ENCODE results near the gene DIP2C. TPM values are rescaled to one million over a fixed set of nuclear protein-coding genes. Genes with fewer than 3 reads are reported as not detected.

DIP2C gene
- polyA plus RNA-seq, 1 of the 3 experiments (the other 2 are of a cell fraction), result 8.7 TPM

DNA sequence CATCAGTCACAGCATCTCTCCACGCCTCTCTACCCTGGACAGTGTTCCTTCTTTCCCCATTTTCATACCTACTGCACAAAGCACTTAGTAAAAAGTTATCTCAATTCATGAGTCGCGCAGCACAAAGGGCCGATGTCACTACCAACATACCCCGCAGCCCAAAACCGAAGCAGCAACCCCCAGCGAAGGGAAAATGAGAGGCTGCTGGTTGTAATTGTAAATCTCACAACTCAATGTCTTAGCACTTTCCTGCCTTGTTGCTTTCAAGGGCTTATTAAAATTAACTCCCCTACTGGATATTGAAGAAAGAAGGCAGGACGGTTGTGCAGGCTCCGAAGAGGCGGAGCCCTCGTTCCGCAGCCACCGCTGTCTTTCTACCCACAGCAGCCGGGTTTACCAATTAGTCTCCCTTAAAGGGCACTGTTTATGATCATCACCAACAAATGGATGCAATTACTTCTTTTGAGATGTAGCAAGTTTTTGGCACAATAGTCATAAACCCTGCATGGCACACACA is 6.5 kb downstream of the DIP2C start (continued):
- TF ChIP-seq FOSL2 (IDR thresholded peaks at IDR 0.05; ENCODE audit: borderline replicate concordance, low read depth), result no peak

DNA sequence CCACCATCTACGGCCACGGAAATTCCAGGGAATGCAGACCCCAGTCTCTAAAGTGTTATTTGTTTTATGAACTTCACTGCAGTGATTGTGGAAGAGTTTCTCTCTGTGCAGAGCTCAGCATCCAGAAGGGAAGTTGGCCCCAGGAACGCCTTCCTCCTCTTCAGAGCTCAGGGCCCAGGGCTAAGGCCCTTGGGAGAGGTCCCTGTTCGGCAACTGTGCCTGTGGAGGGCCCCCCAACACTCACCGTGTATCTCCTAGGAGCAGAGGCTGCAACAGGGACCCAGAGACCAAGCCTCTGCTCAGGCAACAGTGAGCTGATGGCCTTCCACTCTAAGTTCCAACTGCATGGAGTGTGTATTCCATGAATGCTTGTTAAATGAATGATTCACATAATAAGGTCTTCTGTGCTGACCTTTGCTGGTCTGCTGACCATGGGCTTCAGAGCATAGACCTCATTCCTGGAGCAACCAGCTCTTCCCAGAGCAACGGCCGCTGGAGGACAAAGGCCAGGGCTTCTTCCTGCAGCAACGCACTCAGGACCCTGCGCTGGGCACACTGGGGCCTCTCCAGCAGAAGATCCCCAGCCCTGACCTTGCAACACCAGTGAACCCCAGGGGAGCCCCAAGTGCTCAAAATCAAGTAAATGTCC is 7.7 kb downstream of the DIP2C start:
- no peaks in the 10 kb centered on the region for H3K9me2 ChIP-seq
- H4K20me1 ChIP-seq (ENCODE audit: insufficient read depth), result peaks cover 26% of the 10 kb centered on the region
- TF ChIP-seq, protein P1, sequence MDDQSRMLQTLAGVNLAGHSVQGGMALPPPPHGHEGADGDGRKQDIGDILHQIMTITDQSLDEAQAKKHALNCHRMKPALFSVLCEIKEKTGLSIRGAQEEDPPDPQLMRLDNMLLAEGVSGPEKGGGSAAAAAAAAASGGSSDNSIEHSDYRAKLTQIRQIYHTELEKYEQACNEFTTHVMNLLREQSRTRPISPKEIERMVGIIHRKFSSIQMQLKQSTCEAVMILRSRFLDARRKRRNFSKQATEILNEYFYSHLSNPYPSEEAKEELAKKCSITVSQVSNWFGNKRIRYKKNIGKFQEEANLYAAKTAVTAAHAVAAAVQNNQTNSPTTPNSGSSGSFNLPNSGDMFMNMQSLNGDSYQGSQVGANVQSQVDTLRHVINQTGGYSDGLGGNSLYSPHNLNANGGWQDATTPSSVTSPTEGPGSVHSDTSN (IDR thresholded peaks at IDR 0.05), result no peak
- TF ChIP-seq NRF1 (IDR thresholded peaks at IDR 0.05; ENCODE audit: low read depth, low read length) (no peak), FOXJ3 (CRISPR knock-in tag; IDR thresholded peaks at IDR 0.05) (no peak), GATA2 (CRISPR knock-in tag; IDR thresholded peaks at IDR 0.05) (no peak), SIN3A (IDR thresholded peaks at IDR 0.05; ENCODE audit: borderline replicate concordance, low read depth, low read length) (no peak)
- no peaks in the 10 kb centered on the region for H3K9me3 ChIP-seq
- no peaks in the 10 kb centered on the region for H3K27me3 ChIP-seq (ENCODE audit: insufficient read depth)
- H3K4me2 ChIP-seq, result peak overlapping the region; percentile 78; the same call in 1 of the 2 replicates
- no peak overlapping the region for H2AFZ ChIP-seq (ENCODE audit: low read depth)
- ChIA-PET CTCF (interaction anchor here (1.2 kb wide), 1 partner anchor 37 kb away, joined by 3 read pairs; no protein-coding TSS in a partner anchor), POLR2A (no interaction called here)
- no peak overlapping the region for H3K9ac ChIP-seq
- peak overlapping the region in 1 of 2 experiments; percentile 89; a peak in 1 of 4 replicates for H3K27ac ChIP-seq (ENCODE audit: low read depth in 2 of 2, low read length in 1 of 2)
- WGBS (ENCODE audit: low lambda C conversion rate), result 96% methylated on average over 7 of the region's 9 CpGs
- peaks cover 84% of the 10 kb centered on the region for H3K79me2 ChIP-seq (ENCODE audit: insufficient read depth)
- peaks cover 29% of the 10 kb centered on the region for H3F3A ChIP-seq (replicated peaks; ENCODE audit: insufficient read depth)
- H3K4me1 ChIP-seq (ENCODE audit: control insufficient read depth in 1 of 2, insufficient read depth in 2 of 2, low read depth in 1 of 2, low read length in 1 of 2), result peaks cover 0 to 8% of the 10 kb centered on the region in 2 experiments; a peak in 1 of 4 replicates
- no peak for DNase-seq
- no peak overlapping the region for H3K4me3 ChIP-seq (ENCODE audit: low read depth in 2 of 2, low read length in 1 of 2)
- H3K36me3 ChIP-seq (replicated peaks in 1 of 2; ENCODE audit: control insufficient read depth in 1 of 2, insufficient read depth in 2 of 2, low read length in 1 of 2), result no peaks in the 10 kb centered on the region

DNA sequence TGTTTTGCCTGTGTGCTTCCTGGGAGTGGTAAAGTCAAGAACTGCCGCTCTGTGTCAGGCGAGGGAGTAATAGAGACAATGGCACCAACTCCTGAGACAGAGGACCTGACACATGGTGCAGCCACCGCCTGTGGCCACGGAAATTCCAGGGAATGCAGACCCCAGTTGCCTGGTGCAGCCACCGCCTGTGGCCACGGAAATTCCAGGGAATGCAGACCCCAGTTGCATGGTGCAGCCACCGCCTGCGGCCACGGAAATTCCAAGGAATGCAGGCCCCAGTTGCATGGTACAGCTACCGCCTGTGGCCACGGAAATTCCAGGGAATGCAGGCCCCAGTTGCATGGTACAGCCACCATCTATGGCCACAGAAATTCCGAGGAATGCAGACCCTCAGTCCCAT is 8.7 kb downstream of the DIP2C start:
- DNase-seq, result no peak
- 100% methylated on average over 6 of the region's 12 CpGs for WGBS (ENCODE audit: low lambda C conversion rate)
- Histone ChIP-seq H3K9me2 (no peaks in the 10 kb centered on the region), H3K9ac (no peak overlapping the region), H2AFZ (ENCODE audit: low read depth) (no peak overlapping the region), H3K27me3 (ENCODE audit: insufficient read depth) (no peaks in the 10 kb centered on the region), H3F3A (replicated peaks; ENCODE audit: insufficient read depth) (peaks cover 40% of the 10 kb centered on the region), H3K9me3 (no peaks in the 10 kb centered on the region), H3K4me1 (ENCODE audit: control insufficient read depth in 1 of 2, insufficient read depth in 2 of 2, low read depth in 1 of 2, low read length in 1 of 2) (peaks cover 0 to 8% of the 10 kb centered on the region in 2 experiments; a peak in 1 of 4 replicates), H3K79me2 (ENCODE audit: insufficient read depth) (peaks cover 84% of the 10 kb centered on the region), H3K36me3 (replicated peaks in 1 of 2; ENCODE audit: control insufficient read depth in 1 of 2, insufficient read depth in 2 of 2, low read length in 1 of 2) (no peaks in the 10 kb centered on the region), H4K20me1 (ENCODE audit: insufficient read depth) (peaks cover 37% of the 10 kb centered on the region), H3K4me2 (no peak overlapping the region), H3K27ac (ENCODE audit: low read depth in 2 of 2, low read length in 1 of 2) (no peak overlapping the region), H3K4me3 (ENCODE audit: low read depth in 2 of 2, low read length in 1 of 2) (no peak overlapping the region)
- ChIA-PET CTCF (no interaction called here), POLR2A (no interaction called here)
- no peak for TF ChIP-seq MXI1 (IDR thresholded peaks at IDR 0.05; ENCODE audit: low read depth, low read length)
- TF ChIP-seq GATA2 (CRISPR knock-in tag; IDR thresholded peaks at IDR 0.05), result no peak
- TF ChIP-seq, protein P2, sequence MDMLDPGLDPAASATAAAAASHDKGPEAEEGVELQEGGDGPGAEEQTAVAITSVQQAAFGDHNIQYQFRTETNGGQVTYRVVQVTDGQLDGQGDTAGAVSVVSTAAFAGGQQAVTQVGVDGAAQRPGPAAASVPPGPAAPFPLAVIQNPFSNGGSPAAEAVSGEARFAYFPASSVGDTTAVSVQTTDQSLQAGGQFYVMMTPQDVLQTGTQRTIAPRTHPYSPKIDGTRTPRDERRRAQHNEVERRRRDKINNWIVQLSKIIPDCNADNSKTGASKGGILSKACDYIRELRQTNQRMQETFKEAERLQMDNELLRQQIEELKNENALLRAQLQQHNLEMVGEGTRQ (IDR thresholded peaks at IDR 0.05; ENCODE audit: borderline replicate concordance, low read depth, low read length), result no peak
- TF ChIP-seq POLR2AphosphoS5 (IDR thresholded peaks at IDR 0.05; ENCODE audit: low read depth, low read length), result no peak
- TF ChIP-seq, protein P3, sequence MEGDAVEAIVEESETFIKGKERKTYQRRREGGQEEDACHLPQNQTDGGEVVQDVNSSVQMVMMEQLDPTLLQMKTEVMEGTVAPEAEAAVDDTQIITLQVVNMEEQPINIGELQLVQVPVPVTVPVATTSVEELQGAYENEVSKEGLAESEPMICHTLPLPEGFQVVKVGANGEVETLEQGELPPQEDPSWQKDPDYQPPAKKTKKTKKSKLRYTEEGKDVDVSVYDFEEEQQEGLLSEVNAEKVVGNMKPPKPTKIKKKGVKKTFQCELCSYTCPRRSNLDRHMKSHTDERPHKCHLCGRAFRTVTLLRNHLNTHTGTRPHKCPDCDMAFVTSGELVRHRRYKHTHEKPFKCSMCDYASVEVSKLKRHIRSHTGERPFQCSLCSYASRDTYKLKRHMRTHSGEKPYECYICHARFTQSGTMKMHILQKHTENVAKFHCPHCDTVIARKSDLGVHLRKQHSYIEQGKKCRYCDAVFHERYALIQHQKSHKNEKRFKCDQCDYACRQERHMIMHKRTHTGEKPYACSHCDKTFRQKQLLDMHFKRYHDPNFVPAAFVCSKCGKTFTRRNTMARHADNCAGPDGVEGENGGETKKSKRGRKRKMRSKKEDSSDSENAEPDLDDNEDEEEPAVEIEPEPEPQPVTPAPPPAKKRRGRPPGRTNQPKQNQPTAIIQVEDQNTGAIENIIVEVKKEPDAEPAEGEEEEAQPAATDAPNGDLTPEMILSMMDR (IDR thresholded peaks at IDR 0.05), result no peak
- TF ChIP-seq, protein P4, sequence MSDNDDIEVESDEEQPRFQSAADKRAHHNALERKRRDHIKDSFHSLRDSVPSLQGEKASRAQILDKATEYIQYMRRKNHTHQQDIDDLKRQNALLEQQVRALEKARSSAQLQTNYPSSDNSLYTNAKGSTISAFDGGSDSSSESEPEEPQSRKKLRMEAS (IDR thresholded peaks at IDR 0.05; ENCODE audit: low read depth), result no peak
- no peak for TF ChIP-seq TCF12 (IDR thresholded peaks at IDR 0.05)
- no peak for TF ChIP-seq YY1 (IDR thresholded peaks at IDR 0.05; ENCODE audit: low read depth)
- no peak for TF ChIP-seq SIN3A (IDR thresholded peaks at IDR 0.05; ENCODE audit: borderline replicate concordance, low read depth, low read length)
- TF ChIP-seq, protein P5, sequence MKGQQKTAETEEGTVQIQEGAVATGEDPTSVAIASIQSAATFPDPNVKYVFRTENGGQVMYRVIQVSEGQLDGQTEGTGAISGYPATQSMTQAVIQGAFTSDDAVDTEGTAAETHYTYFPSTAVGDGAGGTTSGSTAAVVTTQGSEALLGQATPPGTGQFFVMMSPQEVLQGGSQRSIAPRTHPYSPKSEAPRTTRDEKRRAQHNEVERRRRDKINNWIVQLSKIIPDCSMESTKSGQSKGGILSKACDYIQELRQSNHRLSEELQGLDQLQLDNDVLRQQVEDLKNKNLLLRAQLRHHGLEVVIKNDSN (IDR thresholded peaks at IDR 0.05; ENCODE audit: borderline replicate concordance, low read depth), result no peak
- no peak for TF ChIP-seq TAF1 (IDR thresholded peaks at IDR 0.05; ENCODE audit: borderline replicate concordance, low read depth, low read length)
- TF ChIP-seq RAD21 (IDR thresholded peaks at IDR 0.05; ENCODE audit: low read length), result no peak
- no peak for TF ChIP-seq RFX5 (IDR thresholded peaks at IDR 0.05; ENCODE audit: low read length)
- no peak for TF ChIP-seq FOXJ3 (CRISPR knock-in tag; IDR thresholded peaks at IDR 0.05)
- TF ChIP-seq EZH2phosphoT487 (IDR thresholded peaks at IDR 0.05; ENCODE audit: borderline replicate concordance, low read depth), result no peak
- no peak for TF ChIP-seq RCOR1 (IDR thresholded peaks at IDR 0.05; ENCODE audit: low read length)
